ENCODE data around the gene LMF1.

The LMF1 gene

DNA sequence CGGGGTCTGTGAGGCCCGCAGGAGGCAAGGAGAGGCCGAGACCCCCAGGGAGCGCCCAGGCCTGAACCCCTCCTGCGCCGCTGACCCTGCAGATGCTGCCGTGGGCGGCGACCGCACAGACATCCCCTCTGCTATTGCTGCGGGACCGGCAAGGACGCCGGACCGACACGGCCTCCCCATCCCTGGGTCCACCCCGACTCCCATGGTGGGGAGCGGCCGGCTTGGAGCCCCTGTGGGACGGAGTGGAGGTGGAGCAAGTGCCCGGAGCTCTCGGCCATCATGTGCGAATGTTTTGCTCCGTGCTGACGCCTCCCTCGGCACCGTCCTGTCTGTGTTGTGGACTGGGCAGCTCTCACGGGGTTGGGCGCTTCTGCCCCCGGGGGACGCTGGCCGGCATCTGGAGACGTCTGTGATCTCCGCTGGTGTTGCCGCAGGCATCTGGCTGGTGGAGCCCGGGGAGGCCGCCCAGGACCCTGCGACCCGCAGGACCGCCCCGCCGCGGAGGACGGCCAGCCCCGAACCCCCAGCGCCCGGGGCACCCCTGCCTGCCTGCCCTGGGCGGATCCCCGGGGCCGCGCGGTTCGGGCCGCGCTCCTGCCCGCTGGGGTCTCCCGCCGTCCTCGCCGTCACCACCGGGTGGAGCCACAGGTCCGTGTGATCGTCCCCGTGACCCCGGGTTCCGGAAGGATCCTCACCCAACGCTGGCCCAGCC lies 157.4 kb downstream of the LMF1 start:
- no peak for DNase-seq (ENCODE audit: low read depth)

DNA sequence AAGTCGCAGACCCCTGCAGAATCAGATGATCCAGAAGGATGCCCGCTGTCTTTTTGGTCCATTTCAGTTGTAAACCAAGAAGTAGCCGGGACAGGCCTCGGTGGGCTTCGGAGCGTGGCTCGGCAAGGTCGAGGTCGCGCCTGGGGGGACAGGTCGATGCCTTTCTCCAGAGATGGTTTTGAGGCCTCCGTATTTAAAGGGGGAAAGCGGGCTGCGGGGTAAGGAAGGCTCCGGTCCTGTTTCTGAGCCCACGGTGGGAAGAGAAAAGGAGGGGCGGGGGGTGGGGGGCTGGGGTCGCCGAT lies 162.7 kb downstream of the LMF1 start:
- DNase-seq (ENCODE audit: low read depth): no peak

DNA sequence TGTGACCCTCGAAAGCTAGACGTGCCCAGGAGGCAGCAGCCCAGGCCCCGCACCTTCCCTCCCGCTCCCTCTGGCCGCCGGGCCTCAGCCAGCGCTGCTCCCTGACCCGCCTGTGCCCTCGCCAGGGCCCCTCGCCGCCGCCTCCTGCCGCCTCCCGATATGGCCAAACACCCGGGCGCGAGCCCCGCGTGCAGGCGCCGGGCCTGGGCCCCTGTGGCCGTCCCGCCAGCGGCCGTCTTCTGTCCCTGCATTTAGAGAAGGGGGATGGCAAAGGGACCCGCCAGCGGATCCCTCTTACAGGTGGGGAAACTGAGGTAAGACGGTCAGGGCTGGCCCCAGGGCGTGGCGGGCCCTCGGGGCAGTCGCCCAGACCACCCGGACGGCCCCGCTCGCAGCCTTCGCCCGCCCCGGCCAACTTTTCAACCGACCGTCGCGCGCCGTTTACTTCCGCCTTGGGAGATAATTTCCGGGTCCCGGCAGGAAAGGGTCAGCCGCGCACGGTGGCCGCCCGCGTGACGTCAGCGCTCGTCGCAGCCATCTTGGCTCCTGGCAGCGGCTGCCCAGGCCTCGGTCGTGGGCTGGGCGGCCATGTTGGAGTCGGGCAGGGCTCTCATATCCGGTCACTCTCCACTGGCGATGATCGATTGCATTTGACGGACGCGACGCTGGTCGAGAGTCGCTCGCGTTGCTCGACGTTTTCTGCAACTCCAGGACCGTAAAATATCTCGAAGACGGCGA lies 163.3 kb downstream of the LMF1 start:
- DNase-seq (ENCODE audit: low read depth): peak; percentile 92

DNA sequence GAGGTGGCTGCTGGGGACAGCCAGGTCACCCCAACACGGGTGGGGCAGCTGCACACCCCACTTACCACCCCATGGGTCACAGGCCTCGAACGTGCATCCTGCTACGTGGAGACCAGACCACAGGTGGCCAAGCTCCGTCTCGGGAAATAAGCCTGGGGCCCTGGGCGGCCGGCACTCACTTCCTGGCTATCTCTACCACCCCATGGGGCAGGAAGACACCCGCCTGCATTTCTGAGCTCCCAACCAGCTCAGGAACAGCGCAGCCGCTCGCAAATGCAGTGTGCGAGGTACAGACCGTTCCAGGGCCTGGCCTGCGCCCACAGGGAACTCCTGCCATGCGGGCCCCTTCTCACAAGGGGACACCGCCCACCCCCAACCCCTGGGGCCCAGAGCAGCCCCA lies 165.3 kb downstream of the LMF1 start:
- no peak for DNase-seq (ENCODE audit: low read depth)

DNA sequence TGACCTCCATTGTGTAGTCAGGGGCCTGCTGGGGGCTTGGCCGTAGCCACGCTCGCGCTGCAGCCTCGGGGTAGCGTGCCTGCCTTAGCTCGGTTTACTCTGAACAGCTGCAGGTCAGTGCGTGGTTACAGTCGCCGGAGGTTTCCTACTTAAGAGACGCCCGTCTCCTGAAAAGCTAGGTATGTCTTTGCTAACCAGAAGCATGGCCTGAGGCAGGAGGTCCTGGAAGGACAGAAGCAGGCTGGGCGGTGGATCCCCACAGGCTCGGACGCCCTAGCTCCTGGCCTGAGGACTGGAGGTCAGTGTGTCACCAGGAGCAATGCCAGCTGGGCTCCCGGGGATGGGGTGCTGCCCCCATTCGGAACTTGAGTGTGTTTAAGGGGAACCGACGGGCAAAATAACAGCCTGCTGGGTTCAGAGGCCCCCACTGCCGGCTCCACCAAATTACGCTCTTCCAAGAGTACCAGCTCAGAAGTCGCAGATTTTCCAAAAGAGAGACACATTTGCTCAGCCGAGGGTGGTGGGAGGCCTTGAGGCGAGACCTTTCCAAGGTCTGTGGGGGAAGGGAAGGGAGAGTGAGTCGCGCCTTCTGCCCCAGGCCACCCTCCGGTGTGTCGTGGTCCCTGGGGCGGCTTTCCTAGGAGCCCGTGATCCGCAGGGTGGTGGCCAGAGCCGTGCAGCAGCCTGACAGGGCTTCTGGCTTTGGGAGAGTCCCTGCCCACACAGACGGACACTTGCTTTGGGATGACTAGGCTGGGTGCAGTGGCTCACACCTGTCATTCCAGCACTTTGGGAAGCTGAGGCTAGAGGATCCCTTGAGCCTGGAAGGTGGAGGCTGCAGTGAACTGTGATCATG lies 166.4 kb downstream of the LMF1 start:
- DNase-seq (ENCODE audit: low read depth): no peak

DNA sequence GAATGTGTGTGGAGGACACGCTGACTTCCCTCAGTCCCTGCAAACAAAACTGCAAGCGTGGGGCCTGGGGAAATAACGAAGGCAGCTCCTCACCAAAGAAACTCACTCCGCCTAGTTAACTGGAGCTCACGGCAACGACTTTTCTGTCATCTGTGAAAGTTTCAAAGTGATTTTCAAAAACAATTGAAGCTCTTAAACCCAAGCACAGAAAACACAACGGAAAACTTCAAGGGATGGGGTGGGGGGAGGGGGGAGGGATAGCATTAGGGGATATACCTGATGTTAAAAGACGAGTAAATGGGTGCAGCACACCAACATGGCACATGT lies 167.1 kb downstream of the LMF1 start:
- DNase-seq (ENCODE audit: low read depth): no peak

Measured in fibroblast of gingiva (primary cell).